ENCODE data around the gene SRRM1. TPM values are rescaled to one million over a fixed set of nuclear protein-coding genes. Genes with fewer than 3 reads are reported as not detected.

SRRM1 gene
- total and polyA plus RNA-seq, 2 of the 8 experiments (the other 6 are each of a cell fraction or from before 2014, with no cell fraction given), result 77.1 to 255 TPM

DNA sequence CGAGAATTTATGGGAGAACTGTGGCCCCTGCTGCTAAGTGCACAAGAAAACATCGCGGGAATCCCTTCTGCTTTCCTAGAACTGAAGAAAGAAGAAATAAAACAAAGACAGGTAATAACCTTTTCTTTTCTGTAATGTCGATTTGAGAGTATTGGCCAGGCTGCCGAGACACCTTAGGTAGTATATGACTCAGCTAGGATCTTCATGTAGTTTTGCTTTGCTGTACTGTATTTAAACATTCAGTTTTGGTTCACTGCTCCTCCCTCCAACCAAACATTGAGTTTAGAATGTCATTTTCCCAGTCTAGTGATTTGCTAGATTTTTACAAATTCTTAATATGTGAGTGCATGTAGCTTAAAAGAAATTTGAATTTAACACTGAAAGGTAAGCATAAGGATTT is 5.8 kb downstream of the SRRM1 start (continued):
- TF ChIP-seq PHF8 (conservative IDR thresholded peaks at IDR 0.05; ENCODE audit: low read depth, low read length) (no peak), CHD2 (IDR thresholded peaks at IDR 0.05; ENCODE audit: low read length) (no peak), GTF2F1 (IDR thresholded peaks at IDR 0.05; ENCODE audit: borderline replicate concordance, low read depth, low read length) (no peak), BCL11A (IDR thresholded peaks at IDR 0.05; ENCODE audit: low read depth in 2 of 2, low read length in 2 of 2) (no peak), ATF2 (IDR thresholded peaks at IDR 0.05; ENCODE audit: low read length) (no peak), KDM4A (IDR thresholded peaks at IDR 0.05; ENCODE audit: low read depth, low read length, severe bottlenecking) (no peak)

Data from H1 (cell line).